Measurements from ENCODE around the gene ACSF2.
"Not testable (repeated sequence)": the region's sequence is repeated elsewhere in the genome, so short reads cannot be mapped to it uniquely, and the experiment has no call there.

The ACSF2 gene

GRCh38 chr17:50425682-50426471, at the start of gene ACSF2:
TSS of gene ACSF2 (plus strand) at chr17:50426218. CDS start at chr17:50426262, 44 bp downstream.
- peak; percentile 59 to 68 for DNase-seq

GRCh38 chr17:50379351-50380132, 46.5 kb upstream of the ACSF2 start:
- DNase-seq: no peak

GRCh38 chr17:50380369-50381259, 45.4 kb upstream of the ACSF2 start:
- no peak for DNase-seq

GRCh38 chr17:50381260-50381815, 44.7 kb upstream of the ACSF2 start:
- DNase-seq: no peak

GRCh38 chr17:50381920-50382319, 44.1 kb upstream of the ACSF2 start:
- no peak for DNase-seq

GRCh38 chr17:50382931-50383330, 43.1 kb upstream of the ACSF2 start:
- DNase-seq: no peak

- no peak for DNase-seq
These were observed 39.5 kb upstream of the ACSF2 start for GRCh38 chr17:50386510-50386909.

GRCh38 chr17:50388728-50389127, 37.3 kb upstream of the ACSF2 start:
- no peak for DNase-seq

GRCh38 chr17:50389534-50389933, 36.5 kb upstream of the ACSF2 start:
- no peak for DNase-seq

GRCh38 chr17:50392621-50393020, 33.4 kb upstream of the ACSF2 start:
- no peak for DNase-seq

GRCh38 chr17:50393700-50394099, 32.3 kb upstream of the ACSF2 start:
- no peak for DNase-seq

GRCh38 chr17:50394711-50395110, 31.3 kb upstream of the ACSF2 start:
- no peak for DNase-seq

- DNase-seq: peak in 1 of 2 donors; percentile 19
These were observed 29.5 kb upstream of the ACSF2 start for GRCh38 chr17:50396261-50397110.

GRCh38 chr17:50397111-50397918, 28.7 kb upstream of the ACSF2 start, which contains the start of gene LRRC59:
TSS of gene LRRC59 (minus strand) at chr17:50397523. CDS start at chr17:50397317, 206 bp downstream.
- peak; percentile 95 to 98 for DNase-seq

- DNase-seq: no peak
These were observed 28.1 kb upstream of the ACSF2 start for GRCh38 chr17:50397919-50398285.

GRCh38 chr17:50398672-50399071, 27.3 kb upstream of the ACSF2 start:
- DNase-seq: not testable (repeated sequence)

GRCh38 chr17:50399591-50399990, 26.4 kb upstream of the ACSF2 start:
- not testable (repeated sequence) for DNase-seq

- not testable (repeated sequence) for DNase-seq
These were observed 20.7 kb upstream of the ACSF2 start for GRCh38 chr17:50405351-50405750.

GRCh38 chr17:50406578-50406977, 19.4 kb upstream of the ACSF2 start:
- DNase-seq: no peak

- DNase-seq: no peak
These were observed 18.1 kb upstream of the ACSF2 start for GRCh38 chr17:50407921-50408320.

Data from stimulated activated CD4-positive, alpha-beta T cell treated with anti-CD3 and anti-CD28 coated beads, Interleukin-2, amount 100 ng/mL, for 48 hours (primary cell).